HG03025 (cell line): ENCODE measurements around the gene CMTM5.
"Not testable (repeated sequence)": the region's sequence is repeated elsewhere in the genome, so short reads cannot be mapped to it uniquely, and the experiment has no call there.

ENCODE experiments used
- ATAC-seq: cut with Tn5 transposase; IDR thresholded peaks from one replicate; pipeline ENCODE4 v1.9.1; 2021; ENCODE audit warnings: mild to moderate bottlenecking, moderate library complexity; ENCODE audit not compliant: unreplicated experiment, low FRiP score

The CMTM5 gene

GRCh38 chr14:23409966-23410635, 33.3 kb downstream of the CMTM5 start:
- no peak for ATAC-seq

- no peak for ATAC-seq
Observed at GRCh38 chr14:23411563-23412525, 35.0 kb downstream of the CMTM5 start.

- no peak for ATAC-seq
Observed at GRCh38 chr14:23413681-23414080, 36.8 kb downstream of the CMTM5 start.

- ATAC-seq = no peak
Observed at GRCh38 chr14:23414254-23414653, 37.4 kb downstream of the CMTM5 start.

GRCh38 chr14:23414906-23415820, 38.3 kb downstream of the CMTM5 start:
- ATAC-seq = no peak

GRCh38 chr14:23415821-23416778, 39.3 kb downstream of the CMTM5 start:
- no peak for ATAC-seq

GRCh38 chr14:23416801-23417200, 40.0 kb downstream of the CMTM5 start:
- no peak for ATAC-seq

GRCh38 chr14:23417269-23417668, 40.4 kb downstream of the CMTM5 start:
- ATAC-seq = not testable (repeated sequence)

GRCh38 chr14:23418021-23418420, 41.2 kb downstream of the CMTM5 start:
- no peak for ATAC-seq

- not testable (repeated sequence) for ATAC-seq
Observed at GRCh38 chr14:23419646-23420045, 42.8 kb downstream of the CMTM5 start.

- no peak for ATAC-seq
Observed at GRCh38 chr14:23421594-23421993, 44.7 kb downstream of the CMTM5 start.

- no peak for ATAC-seq
Observed at GRCh38 chr14:23423657-23424056, 46.8 kb downstream of the CMTM5 start.

- ATAC-seq = no peak
Observed at GRCh38 chr14:23425169-23425568, 48.3 kb downstream of the CMTM5 start.

GRCh38 chr14:23425798-23426197, 49.0 kb downstream of the CMTM5 start:
- ATAC-seq = not testable (repeated sequence)

- ATAC-seq = no peak
Observed at GRCh38 chr14:23428686-23429495, 52.0 kb downstream of the CMTM5 start.
